GM12878 (cell line): ENCODE measurements around the gene CD151. TPM values are rescaled to one million over a fixed set of nuclear protein-coding genes. Genes with fewer than 3 reads are reported as not detected.

ENCODE experiments used
- ATAC-seq: fragments of 200-7000 bp; cut with Tn5 transposase; 3 replicates; pipeline ENCODE4 v1.9.1; 2020; ENCODE audit warnings: mild to moderate bottlenecking, moderate library complexity
- BruUV-seq: library from RNA; stranded (reverse); fragments of 400-500 nt; replicated peaks from 2 replicates; lab custom pipeline; 2021; lab: Mats Ljungman, UMichigan
- CTCF ChIA-PET: fragments of 300-600 bp; sonication (Branson Sonifier 250); formaldehyde crosslinking; extraction: SDS; loops from one replicate; lab custom pipeline; 2021; ENCODE audit warnings: inconsistent platforms; lab: Yijun Ruan, JAX
- POLR2A ChIA-PET: fragments of 350-600 bp; formaldehyde crosslinking; extraction: SDS; loops from one replicate; lab custom pipeline; 2021; ENCODE audit warnings: inconsistent platforms; lab: Charles Lee
- RAD21 ChIA-PET: fragments of 300-600 bp; sonication (Branson Sonifier 250); formaldehyde crosslinking; loops from one replicate; lab custom pipeline; 2023; ENCODE audit warnings: antibody characterized with exemption; ENCODE audit not compliant: unreplicated experiment; lab: Charles Lee
- SMC1A ChIA-PET: fragments of 300-600 bp; sonication (Branson Sonifier 250); formaldehyde crosslinking; loops from one replicate; lab custom pipeline; 2023; ENCODE audit not compliant: unreplicated experiment, uncharacterized antibody; lab: Charles Lee
- DNase-seq: peaks from one replicate; pipeline ENCODE4 v3.0.0-alpha.2; 2011; ENCODE audit warnings: low read depth, low spot score
- FAIRE-seq: peaks from 3 replicates; lab custom pipeline; 2011; peaks lifted over from hg19 to GRCh38; lab: Jason Lieb, UNC
- H2AFZ ChIP-seq: 2 replicates; pipeline ENCODE4 v1.6.0; 2011; ENCODE audit warnings: low read depth, low read length, control low read depth; ENCODE audit not compliant: control insufficient read depth
- H3K27ac ChIP-seq: 2 replicates; pipeline ENCODE4 v1.5.1; 2011; ENCODE audit warnings: control low read depth; ENCODE audit not compliant: control insufficient read depth, insufficient read depth
- H3K27me3 ChIP-seq, 2 experiments: replicated peaks in 1 of 2; 2 replicates each; pipeline versions ENCODE4 v1.6.0 to v1.6.1; 2011; ENCODE audit warnings: low read length in 1 of 2; ENCODE audit not compliant: control insufficient read depth in 2 of 2, insufficient read depth in 2 of 2
- H3K36me3 ChIP-seq, 2 experiments: 2 replicates each; pipeline ENCODE4 v1.5.1; 2011; ENCODE audit warnings: low read length in 1 of 2; ENCODE audit not compliant: control insufficient read depth in 2 of 2, insufficient read depth in 2 of 2
- H3K4me1 ChIP-seq: 2 replicates; pipeline ENCODE4 v1.6.1; 2011; ENCODE audit warnings: mild to moderate bottlenecking, low read length, moderate library complexity, mixed read lengths; ENCODE audit not compliant: control insufficient read depth, insufficient read depth
- H3K4me2 ChIP-seq: 2 replicates; pipeline ENCODE4 v1.6.0; 2011; ENCODE audit warnings: control low read depth; ENCODE audit not compliant: control insufficient read depth, insufficient read depth
- H3K4me3 ChIP-seq: fragments of 200-600 bp; sonication (generic); 2 replicates; pipeline ENCODE4 v1.5.1; 2016
- H3K79me2 ChIP-seq: 2 replicates; pipeline ENCODE4 v1.6.0; 2011; ENCODE audit warnings: low read length; ENCODE audit not compliant: control insufficient read depth, insufficient read depth
- H3K9ac ChIP-seq: 2 replicates; pipeline ENCODE4 v1.8.0; 2011; ENCODE audit warnings: low read length, control low read depth, mixed read lengths; ENCODE audit not compliant: control insufficient read depth, insufficient read depth
- H3K9me3 ChIP-seq: replicated peaks from 3 replicates; pipeline ENCODE4 v1.5.1; 2011; ENCODE audit warnings: mild to moderate bottlenecking, low read length; ENCODE audit not compliant: control insufficient read depth, insufficient read depth
- H4K20me1 ChIP-seq: 2 replicates; pipeline ENCODE4 v1.6.0; 2011; ENCODE audit not compliant: control insufficient read depth, insufficient read depth
- GABPA ChIP-seq: IDR thresholded peaks from 2 replicates; pipeline ENCODE4 v1.6.1; 2014; ENCODE audit warnings: antibody characterized with exemption, low read depth, mild to moderate bottlenecking, inconsistent platforms
- MEF2B ChIP-seq: fragments of 450-650 bp; IDR thresholded peaks from 2 replicates; pipeline ENCODE4 v1.6.1; 2018; ENCODE audit warnings: mild to moderate bottlenecking, moderate library complexity; ENCODE audit not compliant: partially characterized antibody, poor library complexity, severe bottlenecking
- MTA2 ChIP-seq: fragments of 450-650 bp; IDR thresholded peaks from 2 replicates; pipeline ENCODE4 v1.6.1; 2016; ENCODE audit warnings: low read depth, mild to moderate bottlenecking, moderate library complexity
- POLR2AphosphoS2 ChIP-seq: IDR thresholded peaks from 2 replicates; pipeline ENCODE4 v1.6.1; 2011; ENCODE audit warnings: low read depth, mild to moderate bottlenecking, low read length, improper control_type of control experiment, moderate library complexity
- POU2F2 ChIP-seq: IDR thresholded peaks from 3 replicates; pipeline ENCODE4 v1.6.1; 2011; ENCODE audit warnings: low read depth, mild to moderate bottlenecking, low read length, borderline replicate concordance
- RAD21 ChIP-seq: IDR thresholded peaks from 2 replicates; pipeline ENCODE4 v1.6.1; 2011; ENCODE audit warnings: mild to moderate bottlenecking, low read depth, low read length, moderate library complexity; ENCODE audit not compliant: insufficient read depth
- SRF ChIP-seq, 2 experiments: IDR thresholded peaks; 2 replicates each; pipeline ENCODE4 v1.6.1; 2011; ENCODE audit warnings: low read depth in 2 of 2, low read length in 2 of 2, mild to moderate bottlenecking in 1 of 2, moderate library complexity in 1 of 2
- STAT3 ChIP-seq: IDR thresholded peaks from 2 replicates; pipeline ENCODE4 v1.6.1; 2011; ENCODE audit warnings: low read depth, low read length, improper control_type of control experiment
- WRNIP1 ChIP-seq: IDR thresholded peaks from 2 replicates; pipeline ENCODE4 v1.6.1; 2011; ENCODE audit warnings: low read depth, low read length, improper control_type of control experiment, borderline replicate concordance
- WGBS: methylation state at CpG from one replicate; pipeline ENCODE4 v1.1.6; 2016; ENCODE audit warnings: low lambda C conversion rate; ENCODE audit not compliant: insufficient replicate concordance, insufficient coverage; ENCODE audit errors: missing lambda C conversion rate; 5-methylcytosine and 5-hydroxymethylcytosine counted together
- in situ Hi-C: fragments of 300-500 bp; cut with MboI; formaldehyde crosslinking; loops from 9 replicates; pipeline ENCODE4 v1.14.3; 2018; ENCODE audit warnings: mixed read lengths
- intact Hi-C: fragments of 100-400 bp; cut with micrococcal nuclease; formaldehyde crosslinking; loops from one replicate; pipeline ENCODE4 v1.14.2; 2022; ENCODE audit not compliant: unreplicated experiment
- polyA plus RNA-seq, 11 experiments: library from polyadenylated mRNA; depleted of rRNA in 4 of 11; unstranded in 6 of 11; stranded (reverse) in 5 of 11; fragments of >200 nt; fragmentation: Nextera tagmentation in 4 of 11; fragmentation: Illumina TruSeq in 1 of 11; extraction: Ambion mirVana in 4 of 11; extraction: Trizol in 1 of 11; gene quantifications; 1 replicate in 1 of 11; 2 replicates in 10 of 11; pipeline versions ENCODE4 v1.2.1 to v1.2.3, GENCODE V29; 2011 to 2016; ENCODE audit warnings: inconsistent platforms in 2 of 11, missing spikeins in 2 of 11, low read depth in 1 of 11
- total RNA-seq, 4 experiments: library from RNA; depleted of rRNA in 3 of 4; stranded (reverse); fragments of >200 nt in 3 of 4; fragmentation: Illumina TruSeq in 1 of 4; extraction: Trizol in 1 of 4; gene quantifications; 2 replicates each; pipeline versions ENCODE4 v1.2.1 to v1.2.3, GENCODE V29; 2013 to 2021
- TF ChIP-seq, protein P1 (sequence below), 3 experiments: IDR thresholded peaks in 2 of 3; conservative IDR thresholded peaks in 1 of 3; 2 replicates each; pipeline ENCODE4 v1.5.1; 2011; ENCODE audit warnings: low read depth in 3 of 3, low read length in 3 of 3, mild to moderate bottlenecking in 3 of 3, control low read depth in 2 of 3, moderate library complexity in 2 of 3, inconsistent platforms in 1 of 3, mixed read lengths in 1 of 3; ENCODE audit not compliant: control insufficient read depth in 2 of 3, insufficient read depth in 1 of 3; ENCODE audit errors: extremely low read depth in 1 of 3
- TF ChIP-seq, protein P2 (sequence below): fragments of 150-350 bp; IDR thresholded peaks from 2 replicates; pipeline ENCODE4 v1.6.1; 2014; ENCODE audit warnings: mild to moderate bottlenecking, low read depth, low read length

Gene CD151
- total and polyA plus RNA-seq, 10 of the 15 experiments (the other 5 are each of a cell fraction or from before 2014, with no cell fraction given) = 0.52 to 41.7 (median 14.7) TPM

DNA sequence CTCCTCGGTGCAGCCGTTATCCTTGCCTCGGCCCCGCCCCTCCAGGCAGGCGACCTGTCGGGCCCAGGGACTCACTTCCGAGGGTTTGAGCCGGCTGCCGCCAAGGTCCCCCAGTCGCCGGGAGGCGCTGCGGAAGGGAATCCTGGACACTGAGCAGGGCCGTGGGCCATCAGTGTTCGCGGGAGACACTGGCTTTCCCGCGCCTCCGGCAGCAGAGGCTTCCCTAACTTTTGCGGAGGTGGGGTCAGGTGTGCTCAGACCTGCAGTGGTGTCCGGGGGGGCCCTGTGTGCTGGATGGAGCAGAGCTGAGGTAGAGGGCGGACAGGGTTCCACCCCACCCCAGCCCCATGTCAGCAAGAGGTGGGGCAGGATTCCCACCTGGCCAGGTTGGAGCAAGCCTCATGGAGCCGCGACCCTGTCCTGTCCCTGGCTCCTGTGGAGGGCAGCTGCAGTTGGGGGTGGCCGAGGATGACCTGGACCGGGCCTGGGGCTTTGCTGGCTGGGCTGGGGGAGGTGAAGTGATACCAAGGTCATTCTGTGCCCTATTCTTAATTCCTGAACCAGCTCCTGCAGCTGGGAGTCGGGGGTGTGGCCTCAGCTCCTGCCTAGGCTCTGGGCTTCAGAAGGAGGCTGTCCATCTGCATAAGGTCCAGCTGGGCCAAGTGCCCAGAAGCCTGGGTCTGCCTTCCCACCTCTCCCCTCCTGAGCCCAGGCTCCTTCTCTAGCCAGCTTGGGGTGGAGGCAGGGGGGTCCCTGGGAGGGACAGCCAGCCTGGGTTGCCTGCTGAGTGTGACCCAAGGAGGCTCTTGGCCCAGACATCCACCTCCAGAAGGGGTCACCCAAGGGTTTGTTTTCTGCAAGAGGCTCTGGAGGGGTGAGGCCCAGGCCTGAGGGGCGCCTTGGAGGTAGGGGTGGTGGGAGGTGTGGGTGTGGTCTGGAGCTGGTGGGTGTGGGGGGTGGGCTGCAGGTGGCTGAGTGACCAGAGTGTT, 18.3 kb downstream of the CD151 start:
- no peak overlapping the region for H3K4me3 ChIP-seq
- no peak overlapping the region for H3K4me2 ChIP-seq
- H3K27me3 ChIP-seq = no peaks in the 10 kb centered on the region; a peak in 1 of 4 replicates
- SMC1A ChIA-PET = no interaction called here
- no peaks in the 10 kb centered on the region for H3K36me3 ChIP-seq
- ATAC-seq = peak; percentile 27; the same call in 1 of the 3 replicates
- H3K27ac ChIP-seq = no peak overlapping the region
- FAIRE-seq = no peak
- H3K9me3 ChIP-seq = no peaks in the 10 kb centered on the region
- CTCF ChIA-PET = interaction anchor here (1.0 kb wide), 1 partner anchor 200 kb away, joined by 5 read pairs; no protein-coding TSS in a partner anchor
- in situ Hi-C loops (no loop called here), intact Hi-C loops (no loop called here)
- WGBS = 78% methylated on average over 21 of the region's 28 CpGs
- RAD21 ChIA-PET = no interaction called here
- POLR2A ChIA-PET = no interaction called here
- H4K20me1 ChIP-seq = no peaks in the 10 kb centered on the region
- TF ChIP-seq MTA2 (no peak), POU2F2 (no peak), GABPA (no peak), STAT3 (no peak), WRNIP1 (no peak), MEF2B (no peak), RAD21 (peak; percentile 49), SRF (IDR thresholded peaks at IDR 0.05; ENCODE audit: low read depth in 2 of 2, low read length in 2 of 2) (no peak), POLR2AphosphoS2 (no peak)
- TF ChIP-seq, protein P1, sequence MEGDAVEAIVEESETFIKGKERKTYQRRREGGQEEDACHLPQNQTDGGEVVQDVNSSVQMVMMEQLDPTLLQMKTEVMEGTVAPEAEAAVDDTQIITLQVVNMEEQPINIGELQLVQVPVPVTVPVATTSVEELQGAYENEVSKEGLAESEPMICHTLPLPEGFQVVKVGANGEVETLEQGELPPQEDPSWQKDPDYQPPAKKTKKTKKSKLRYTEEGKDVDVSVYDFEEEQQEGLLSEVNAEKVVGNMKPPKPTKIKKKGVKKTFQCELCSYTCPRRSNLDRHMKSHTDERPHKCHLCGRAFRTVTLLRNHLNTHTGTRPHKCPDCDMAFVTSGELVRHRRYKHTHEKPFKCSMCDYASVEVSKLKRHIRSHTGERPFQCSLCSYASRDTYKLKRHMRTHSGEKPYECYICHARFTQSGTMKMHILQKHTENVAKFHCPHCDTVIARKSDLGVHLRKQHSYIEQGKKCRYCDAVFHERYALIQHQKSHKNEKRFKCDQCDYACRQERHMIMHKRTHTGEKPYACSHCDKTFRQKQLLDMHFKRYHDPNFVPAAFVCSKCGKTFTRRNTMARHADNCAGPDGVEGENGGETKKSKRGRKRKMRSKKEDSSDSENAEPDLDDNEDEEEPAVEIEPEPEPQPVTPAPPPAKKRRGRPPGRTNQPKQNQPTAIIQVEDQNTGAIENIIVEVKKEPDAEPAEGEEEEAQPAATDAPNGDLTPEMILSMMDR (IDR thresholded peaks at IDR 0.05 in 2 of 3, conservative IDR thresholded peaks at IDR 0.05 in 1 of 3; ENCODE audit: control insufficient read depth in 2 of 3, extremely low read depth in 1 of 3, insufficient read depth in 1 of 3, low read depth in 3 of 3, low read length in 3 of 3) = peak; percentile 11 to 31 (median 23); a peak in 3 of 6 replicates
- TF ChIP-seq, protein P2, sequence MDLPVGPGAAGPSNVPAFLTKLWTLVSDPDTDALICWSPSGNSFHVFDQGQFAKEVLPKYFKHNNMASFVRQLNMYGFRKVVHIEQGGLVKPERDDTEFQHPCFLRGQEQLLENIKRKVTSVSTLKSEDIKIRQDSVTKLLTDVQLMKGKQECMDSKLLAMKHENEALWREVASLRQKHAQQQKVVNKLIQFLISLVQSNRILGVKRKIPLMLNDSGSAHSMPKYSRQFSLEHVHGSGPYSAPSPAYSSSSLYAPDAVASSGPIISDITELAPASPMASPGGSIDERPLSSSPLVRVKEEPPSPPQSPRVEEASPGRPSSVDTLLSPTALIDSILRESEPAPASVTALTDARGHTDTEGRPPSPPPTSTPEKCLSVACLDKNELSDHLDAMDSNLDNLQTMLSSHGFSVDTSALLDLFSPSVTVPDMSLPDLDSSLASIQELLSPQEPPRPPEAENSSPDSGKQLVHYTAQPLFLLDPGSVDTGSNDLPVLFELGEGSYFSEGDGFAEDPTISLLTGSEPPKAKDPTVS = no peak
- TF ChIP-seq, all 136 proteins: peak for 2
- Histone ChIP-seq H2AFZ (no peak overlapping the region), H3K4me1 (no peaks in the 10 kb centered on the region), H3K9ac (no peak overlapping the region), H3K79me2 (no peaks in the 10 kb centered on the region)
- DNase-seq = no peak
- no TSS peak for BruUV-seq
